ENCODE results near the gene SUPT20HL2. TPM values are rescaled to one million over a fixed set of nuclear protein-coding genes. Genes with fewer than 3 reads are reported as not detected.

Gene SUPT20HL2
- total RNA-seq, 1 experiment from 2014 or later = not detected

DNA sequence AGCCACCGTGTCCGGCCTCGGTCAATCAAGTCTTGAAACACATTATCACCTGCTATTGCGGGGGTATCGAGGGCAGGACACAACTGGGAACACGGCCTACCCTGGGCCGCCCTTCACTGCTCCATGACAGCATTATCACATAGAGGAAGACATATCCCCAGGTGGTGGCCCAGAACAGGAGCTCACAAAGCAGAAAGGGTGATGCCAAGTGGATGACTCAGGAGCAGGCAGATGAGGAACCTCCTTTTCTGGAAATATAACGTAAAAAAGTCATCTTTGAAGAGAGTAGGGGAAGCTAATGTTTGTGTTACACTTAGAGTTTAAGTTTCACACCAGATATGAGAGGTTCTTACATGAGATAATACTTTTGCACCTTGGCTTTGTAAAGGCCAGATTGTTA, 41.2 kb upstream of the SUPT20HL2 start:
- no peaks in the 10 kb centered on the region for H3K9me3 Mint-ChIP-seq
- POLR2A ChIA-PET = no interaction called here
- H3K4me3 Mint-ChIP-seq = no peak overlapping the region
- H3K27ac Mint-ChIP-seq = no peak overlapping the region
- TF ChIP-seq, protein P1, sequence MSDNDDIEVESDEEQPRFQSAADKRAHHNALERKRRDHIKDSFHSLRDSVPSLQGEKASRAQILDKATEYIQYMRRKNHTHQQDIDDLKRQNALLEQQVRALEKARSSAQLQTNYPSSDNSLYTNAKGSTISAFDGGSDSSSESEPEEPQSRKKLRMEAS (CRISPR knock-in tag; IDR thresholded peaks at IDR 0.05) = no peak
- TF ChIP-seq, protein P2, sequence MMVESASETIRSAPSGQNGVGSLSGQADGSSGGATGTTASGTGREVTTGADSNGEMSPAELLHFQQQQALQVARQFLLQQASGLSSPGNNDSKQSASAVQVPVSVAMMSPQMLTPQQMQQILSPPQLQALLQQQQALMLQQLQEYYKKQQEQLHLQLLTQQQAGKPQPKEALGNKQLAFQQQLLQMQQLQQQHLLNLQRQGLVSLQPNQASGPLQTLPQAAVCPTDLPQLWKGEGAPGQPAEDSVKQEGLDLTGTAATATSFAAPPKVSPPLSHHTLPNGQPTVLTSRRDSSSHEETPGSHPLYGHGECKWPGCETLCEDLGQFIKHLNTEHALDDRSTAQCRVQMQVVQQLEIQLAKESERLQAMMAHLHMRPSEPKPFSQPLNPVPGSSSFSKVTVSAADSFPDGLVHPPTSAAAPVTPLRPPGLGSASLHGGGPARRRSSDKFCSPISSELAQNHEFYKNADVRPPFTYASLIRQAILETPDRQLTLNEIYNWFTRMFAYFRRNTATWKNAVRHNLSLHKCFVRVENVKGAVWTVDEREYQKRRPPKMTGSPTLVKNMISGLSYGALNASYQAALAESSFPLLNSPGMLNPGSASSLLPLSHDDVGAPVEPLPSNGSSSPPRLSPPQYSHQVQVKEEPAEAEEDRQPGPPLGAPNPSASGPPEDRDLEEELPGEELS (CRISPR knock-in tag; IDR thresholded peaks at IDR 0.05) = no peak
- TF ChIP-seq MXD4 (CRISPR knock-in tag; IDR thresholded peaks at IDR 0.05; ENCODE audit: borderline replicate concordance) (no peak), NFATC4 (CRISPR knock-in tag; IDR thresholded peaks at IDR 0.05) (no peak), TP53 (CRISPR knock-in tag; IDR thresholded peaks at IDR 0.05) (no peak), ATF1 (CRISPR knock-in tag; IDR thresholded peaks at IDR 0.05) (no peak), ZNF263 (CRISPR knock-in tag; IDR thresholded peaks at IDR 0.05; ENCODE audit: low read depth) (no peak), ZNF423 (CRISPR knock-in tag; IDR thresholded peaks at IDR 0.05) (no peak)
- TF ChIP-seq, protein P3, sequence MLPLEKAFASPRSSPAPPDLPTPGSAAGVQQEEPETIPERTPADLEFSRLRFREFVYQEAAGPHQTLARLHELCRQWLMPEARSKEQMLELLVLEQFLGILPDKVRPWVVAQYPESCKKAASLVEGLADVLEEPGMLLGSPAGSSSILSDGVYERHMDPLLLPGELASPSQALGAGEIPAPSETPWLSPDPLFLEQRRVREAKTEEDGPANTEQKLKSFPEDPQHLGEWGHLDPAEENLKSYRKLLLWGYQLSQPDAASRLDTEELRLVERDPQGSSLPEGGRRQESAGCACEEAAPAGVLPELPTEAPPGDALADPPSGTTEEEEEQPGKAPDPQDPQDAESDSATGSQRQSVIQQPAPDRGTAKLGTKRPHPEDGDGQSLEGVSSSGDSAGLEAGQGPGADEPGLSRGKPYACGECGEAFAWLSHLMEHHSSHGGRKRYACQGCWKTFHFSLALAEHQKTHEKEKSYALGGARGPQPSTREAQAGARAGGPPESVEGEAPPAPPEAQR (CRISPR knock-in tag; IDR thresholded peaks at IDR 0.05) = no peak
- TF ChIP-seq, protein P4, sequence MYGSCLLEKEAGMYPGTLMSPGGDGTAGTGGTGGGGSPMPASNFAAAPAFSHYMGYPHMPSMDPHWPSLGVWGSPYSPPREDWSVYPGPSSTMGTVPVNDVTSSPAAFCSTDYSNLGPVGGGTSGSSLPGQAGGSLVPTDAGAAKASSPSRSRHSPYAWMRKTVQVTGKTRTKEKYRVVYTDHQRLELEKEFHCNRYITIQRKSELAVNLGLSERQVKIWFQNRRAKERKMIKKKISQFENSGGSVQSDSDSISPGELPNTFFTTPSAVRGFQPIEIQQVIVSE (CRISPR knock-in tag; IDR thresholded peaks at IDR 0.05; ENCODE audit: borderline replicate concordance) = no peak
- TF ChIP-seq, protein P5, sequence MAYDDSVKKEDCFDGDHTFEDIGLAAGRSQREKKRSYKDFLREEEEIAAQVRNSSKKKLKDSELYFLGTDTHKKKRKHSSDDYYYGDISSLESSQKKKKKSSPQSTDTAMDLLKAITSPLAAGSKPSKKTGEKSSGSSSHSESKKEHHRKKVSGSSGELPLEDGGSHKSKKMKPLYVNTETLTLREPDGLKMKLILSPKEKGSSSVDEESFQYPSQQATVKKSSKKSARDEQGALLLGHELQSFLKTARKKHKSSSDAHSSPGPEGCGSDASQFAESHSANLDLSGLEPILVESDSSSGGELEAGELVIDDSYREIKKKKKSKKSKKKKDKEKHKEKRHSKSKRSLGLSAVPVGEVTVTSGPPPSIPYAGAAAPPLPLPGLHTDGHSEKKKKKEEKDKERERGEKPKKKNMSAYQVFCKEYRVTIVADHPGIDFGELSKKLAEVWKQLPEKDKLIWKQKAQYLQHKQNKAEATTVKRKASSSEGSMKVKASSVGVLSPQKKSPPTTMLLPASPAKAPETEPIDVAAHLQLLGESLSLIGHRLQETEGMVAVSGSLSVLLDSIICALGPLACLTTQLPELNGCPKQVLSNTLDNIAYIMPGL (CRISPR knock-in tag; IDR thresholded peaks at IDR 0.05) = no peak
- TF ChIP-seq, protein P6, sequence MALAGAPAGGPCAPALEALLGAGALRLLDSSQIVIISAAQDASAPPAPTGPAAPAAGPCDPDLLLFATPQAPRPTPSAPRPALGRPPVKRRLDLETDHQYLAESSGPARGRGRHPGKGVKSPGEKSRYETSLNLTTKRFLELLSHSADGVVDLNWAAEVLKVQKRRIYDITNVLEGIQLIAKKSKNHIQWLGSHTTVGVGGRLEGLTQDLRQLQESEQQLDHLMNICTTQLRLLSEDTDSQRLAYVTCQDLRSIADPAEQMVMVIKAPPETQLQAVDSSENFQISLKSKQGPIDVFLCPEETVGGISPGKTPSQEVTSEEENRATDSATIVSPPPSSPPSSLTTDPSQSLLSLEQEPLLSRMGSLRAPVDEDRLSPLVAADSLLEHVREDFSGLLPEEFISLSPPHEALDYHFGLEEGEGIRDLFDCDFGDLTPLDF (CRISPR knock-in tag; IDR thresholded peaks at IDR 0.05) = no peak
- TF ChIP-seq, protein P7, sequence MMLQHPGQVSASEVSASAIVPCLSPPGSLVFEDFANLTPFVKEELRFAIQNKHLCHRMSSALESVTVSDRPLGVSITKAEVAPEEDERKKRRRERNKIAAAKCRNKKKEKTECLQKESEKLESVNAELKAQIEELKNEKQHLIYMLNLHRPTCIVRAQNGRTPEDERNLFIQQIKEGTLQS (CRISPR knock-in tag; conservative IDR thresholded peaks at IDR 0.05) = no peak
- TF ChIP-seq, protein P8, sequence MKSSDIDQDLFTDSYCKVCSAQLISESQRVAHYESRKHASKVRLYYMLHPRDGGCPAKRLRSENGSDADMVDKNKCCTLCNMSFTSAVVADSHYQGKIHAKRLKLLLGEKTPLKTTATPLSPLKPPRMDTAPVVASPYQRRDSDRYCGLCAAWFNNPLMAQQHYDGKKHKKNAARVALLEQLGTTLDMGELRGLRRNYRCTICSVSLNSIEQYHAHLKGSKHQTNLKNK (CRISPR knock-in tag; IDR thresholded peaks at IDR 0.05) = no peak
- TF ChIP-seq, protein P9, sequence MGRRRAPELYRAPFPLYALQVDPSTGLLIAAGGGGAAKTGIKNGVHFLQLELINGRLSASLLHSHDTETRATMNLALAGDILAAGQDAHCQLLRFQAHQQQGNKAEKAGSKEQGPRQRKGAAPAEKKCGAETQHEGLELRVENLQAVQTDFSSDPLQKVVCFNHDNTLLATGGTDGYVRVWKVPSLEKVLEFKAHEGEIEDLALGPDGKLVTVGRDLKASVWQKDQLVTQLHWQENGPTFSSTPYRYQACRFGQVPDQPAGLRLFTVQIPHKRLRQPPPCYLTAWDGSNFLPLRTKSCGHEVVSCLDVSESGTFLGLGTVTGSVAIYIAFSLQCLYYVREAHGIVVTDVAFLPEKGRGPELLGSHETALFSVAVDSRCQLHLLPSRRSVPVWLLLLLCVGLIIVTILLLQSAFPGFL (CRISPR knock-in tag; IDR thresholded peaks at IDR 0.05; ENCODE audit: borderline replicate concordance) = no peak
- DNase-seq (ENCODE audit: low spot score) = no peak
- ATAC-seq = no peak
- H3K27me3 Mint-ChIP-seq (ENCODE audit: low read depth) = no peaks in the 10 kb centered on the region
- H3K4me1 Mint-ChIP-seq = peaks cover 6% of the 10 kb centered on the region
- CTCF ChIA-PET = no interaction called here
- no peaks in the 10 kb centered on the region for H3K36me3 Mint-ChIP-seq

DNA sequence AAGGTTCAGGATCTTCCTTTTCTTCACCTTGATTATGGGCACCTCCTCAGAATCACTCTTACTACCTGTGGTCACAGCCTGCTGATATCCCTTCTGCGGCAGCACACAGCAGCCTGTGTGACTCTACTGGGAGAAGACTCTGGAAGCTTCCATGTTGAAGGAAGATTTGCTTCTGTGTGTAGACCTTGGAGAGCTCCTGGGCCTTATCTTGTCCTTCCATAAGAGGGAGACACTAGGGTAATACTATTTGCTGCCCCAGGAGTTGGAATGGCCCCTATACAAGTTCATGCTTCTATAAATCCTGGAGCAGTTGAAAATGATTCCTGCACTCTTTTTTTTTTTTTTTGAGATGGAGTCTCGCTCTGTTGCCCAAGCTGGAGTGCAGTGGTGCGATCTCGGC, 36.3 kb upstream of the SUPT20HL2 start:
- Mint-ChIP-seq H3K27ac (no peak overlapping the region), H3K4me3 (no peak overlapping the region), H3K36me3 (no peaks in the 10 kb centered on the region), H3K9me3 (no peaks in the 10 kb centered on the region), H3K27me3 (ENCODE audit: low read depth) (no peaks in the 10 kb centered on the region), H3K4me1 (peaks cover 7% of the 10 kb centered on the region; the same call in 1 of the 2 replicates)
- ChIA-PET CTCF (interaction anchor here (0.6 to 0.7 kb wide), 4 partner anchors 140 to 646 kb away, joined by 3 to 6 read pairs (median 4); no protein-coding TSS in a partner anchor), POLR2A (no interaction called here)
- DNase-seq (ENCODE audit: low spot score) = no peak
- ATAC-seq = no peak
- TF ChIP-seq MYBL2 (CRISPR knock-in tag; IDR thresholded peaks at IDR 0.05) (no peak), GRHL2 (CRISPR knock-in tag; IDR thresholded peaks at IDR 0.05; ENCODE audit: insufficient replicate concordance, severe bottlenecking) (no peak), ESRRA (CRISPR knock-in tag; IDR thresholded peaks at IDR 0.05; ENCODE audit: borderline replicate concordance) (no peak)
- TF ChIP-seq, protein P10, sequence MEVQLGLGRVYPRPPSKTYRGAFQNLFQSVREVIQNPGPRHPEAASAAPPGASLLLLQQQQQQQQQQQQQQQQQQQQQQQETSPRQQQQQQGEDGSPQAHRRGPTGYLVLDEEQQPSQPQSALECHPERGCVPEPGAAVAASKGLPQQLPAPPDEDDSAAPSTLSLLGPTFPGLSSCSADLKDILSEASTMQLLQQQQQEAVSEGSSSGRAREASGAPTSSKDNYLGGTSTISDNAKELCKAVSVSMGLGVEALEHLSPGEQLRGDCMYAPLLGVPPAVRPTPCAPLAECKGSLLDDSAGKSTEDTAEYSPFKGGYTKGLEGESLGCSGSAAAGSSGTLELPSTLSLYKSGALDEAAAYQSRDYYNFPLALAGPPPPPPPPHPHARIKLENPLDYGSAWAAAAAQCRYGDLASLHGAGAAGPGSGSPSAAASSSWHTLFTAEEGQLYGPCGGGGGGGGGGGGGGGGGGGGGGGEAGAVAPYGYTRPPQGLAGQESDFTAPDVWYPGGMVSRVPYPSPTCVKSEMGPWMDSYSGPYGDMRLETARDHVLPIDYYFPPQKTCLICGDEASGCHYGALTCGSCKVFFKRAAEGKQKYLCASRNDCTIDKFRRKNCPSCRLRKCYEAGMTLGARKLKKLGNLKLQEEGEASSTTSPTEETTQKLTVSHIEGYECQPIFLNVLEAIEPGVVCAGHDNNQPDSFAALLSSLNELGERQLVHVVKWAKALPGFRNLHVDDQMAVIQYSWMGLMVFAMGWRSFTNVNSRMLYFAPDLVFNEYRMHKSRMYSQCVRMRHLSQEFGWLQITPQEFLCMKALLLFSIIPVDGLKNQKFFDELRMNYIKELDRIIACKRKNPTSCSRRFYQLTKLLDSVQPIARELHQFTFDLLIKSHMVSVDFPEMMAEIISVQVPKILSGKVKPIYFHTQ (CRISPR knock-in tag; IDR thresholded peaks at IDR 0.05) = no peak
- TF ChIP-seq, protein P9 (CRISPR knock-in tag; IDR thresholded peaks at IDR 0.05; ENCODE audit: borderline replicate concordance) = no peak

All from WTC11 (cell line).